Measurements from ENCODE around the gene NFKB1.

DNA sequence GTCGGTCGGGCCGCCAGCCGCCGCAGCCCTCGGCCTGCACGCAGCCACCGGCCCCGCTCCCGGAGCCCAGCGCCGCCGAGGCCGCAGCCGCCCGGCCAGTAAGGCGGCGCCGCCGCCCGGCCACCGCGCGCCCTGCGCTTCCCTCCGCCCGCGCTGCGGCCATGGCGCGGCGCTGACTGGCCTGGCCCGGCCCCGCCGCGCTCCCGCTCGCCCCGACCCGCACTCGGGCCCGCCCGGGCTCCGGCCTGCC, 213 bp downstream of the NFKB1 start:
- TF ChIP-seq, protein P1, sequence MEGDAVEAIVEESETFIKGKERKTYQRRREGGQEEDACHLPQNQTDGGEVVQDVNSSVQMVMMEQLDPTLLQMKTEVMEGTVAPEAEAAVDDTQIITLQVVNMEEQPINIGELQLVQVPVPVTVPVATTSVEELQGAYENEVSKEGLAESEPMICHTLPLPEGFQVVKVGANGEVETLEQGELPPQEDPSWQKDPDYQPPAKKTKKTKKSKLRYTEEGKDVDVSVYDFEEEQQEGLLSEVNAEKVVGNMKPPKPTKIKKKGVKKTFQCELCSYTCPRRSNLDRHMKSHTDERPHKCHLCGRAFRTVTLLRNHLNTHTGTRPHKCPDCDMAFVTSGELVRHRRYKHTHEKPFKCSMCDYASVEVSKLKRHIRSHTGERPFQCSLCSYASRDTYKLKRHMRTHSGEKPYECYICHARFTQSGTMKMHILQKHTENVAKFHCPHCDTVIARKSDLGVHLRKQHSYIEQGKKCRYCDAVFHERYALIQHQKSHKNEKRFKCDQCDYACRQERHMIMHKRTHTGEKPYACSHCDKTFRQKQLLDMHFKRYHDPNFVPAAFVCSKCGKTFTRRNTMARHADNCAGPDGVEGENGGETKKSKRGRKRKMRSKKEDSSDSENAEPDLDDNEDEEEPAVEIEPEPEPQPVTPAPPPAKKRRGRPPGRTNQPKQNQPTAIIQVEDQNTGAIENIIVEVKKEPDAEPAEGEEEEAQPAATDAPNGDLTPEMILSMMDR (IDR thresholded peaks at IDR 0.05; ENCODE audit: insufficient read depth, low read length) = no peak
- TF ChIP-seq, protein P2, sequence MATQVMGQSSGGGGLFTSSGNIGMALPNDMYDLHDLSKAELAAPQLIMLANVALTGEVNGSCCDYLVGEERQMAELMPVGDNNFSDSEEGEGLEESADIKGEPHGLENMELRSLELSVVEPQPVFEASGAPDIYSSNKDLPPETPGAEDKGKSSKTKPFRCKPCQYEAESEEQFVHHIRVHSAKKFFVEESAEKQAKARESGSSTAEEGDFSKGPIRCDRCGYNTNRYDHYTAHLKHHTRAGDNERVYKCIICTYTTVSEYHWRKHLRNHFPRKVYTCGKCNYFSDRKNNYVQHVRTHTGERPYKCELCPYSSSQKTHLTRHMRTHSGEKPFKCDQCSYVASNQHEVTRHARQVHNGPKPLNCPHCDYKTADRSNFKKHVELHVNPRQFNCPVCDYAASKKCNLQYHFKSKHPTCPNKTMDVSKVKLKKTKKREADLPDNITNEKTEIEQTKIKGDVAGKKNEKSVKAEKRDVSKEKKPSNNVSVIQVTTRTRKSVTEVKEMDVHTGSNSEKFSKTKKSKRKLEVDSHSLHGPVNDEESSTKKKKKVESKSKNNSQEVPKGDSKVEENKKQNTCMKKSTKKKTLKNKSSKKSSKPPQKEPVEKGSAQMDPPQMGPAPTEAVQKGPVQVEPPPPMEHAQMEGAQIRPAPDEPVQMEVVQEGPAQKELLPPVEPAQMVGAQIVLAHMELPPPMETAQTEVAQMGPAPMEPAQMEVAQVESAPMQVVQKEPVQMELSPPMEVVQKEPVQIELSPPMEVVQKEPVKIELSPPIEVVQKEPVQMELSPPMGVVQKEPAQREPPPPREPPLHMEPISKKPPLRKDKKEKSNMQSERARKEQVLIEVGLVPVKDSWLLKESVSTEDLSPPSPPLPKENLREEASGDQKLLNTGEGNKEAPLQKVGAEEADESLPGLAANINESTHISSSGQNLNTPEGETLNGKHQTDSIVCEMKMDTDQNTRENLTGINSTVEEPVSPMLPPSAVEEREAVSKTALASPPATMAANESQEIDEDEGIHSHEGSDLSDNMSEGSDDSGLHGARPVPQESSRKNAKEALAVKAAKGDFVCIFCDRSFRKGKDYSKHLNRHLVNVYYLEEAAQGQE (IDR thresholded peaks at IDR 0.05; ENCODE audit: insufficient replicate concordance, low read depth) = no peak
- no peak for TF ChIP-seq SPI1 (IDR thresholded peaks at IDR 0.05; ENCODE audit: borderline replicate concordance, low read depth)
- TF ChIP-seq GABPA (IDR thresholded peaks at IDR 0.05; ENCODE audit: low read depth) = no peak
- no peak for TF ChIP-seq POLR2AphosphoS5 (IDR thresholded peaks at IDR 0.05; ENCODE audit: low read depth)
